Activated T-cell treated with anti-CD3 and anti-CD28 coated beads for 24 hours (primary cell): ENCODE results near the gene PTRHD1.
"Not testable (repeated sequence)": the region's sequence is repeated elsewhere in the genome, so short reads cannot be mapped to it uniquely, and the experiment has no call there.

ENCODE experiments used
- DNase-seq: peaks from one replicate; pipeline ENCODE4 v3.0.0-alpha.2; 2020; ENCODE audit warnings: low read depth

The PTRHD1 gene

DNA sequence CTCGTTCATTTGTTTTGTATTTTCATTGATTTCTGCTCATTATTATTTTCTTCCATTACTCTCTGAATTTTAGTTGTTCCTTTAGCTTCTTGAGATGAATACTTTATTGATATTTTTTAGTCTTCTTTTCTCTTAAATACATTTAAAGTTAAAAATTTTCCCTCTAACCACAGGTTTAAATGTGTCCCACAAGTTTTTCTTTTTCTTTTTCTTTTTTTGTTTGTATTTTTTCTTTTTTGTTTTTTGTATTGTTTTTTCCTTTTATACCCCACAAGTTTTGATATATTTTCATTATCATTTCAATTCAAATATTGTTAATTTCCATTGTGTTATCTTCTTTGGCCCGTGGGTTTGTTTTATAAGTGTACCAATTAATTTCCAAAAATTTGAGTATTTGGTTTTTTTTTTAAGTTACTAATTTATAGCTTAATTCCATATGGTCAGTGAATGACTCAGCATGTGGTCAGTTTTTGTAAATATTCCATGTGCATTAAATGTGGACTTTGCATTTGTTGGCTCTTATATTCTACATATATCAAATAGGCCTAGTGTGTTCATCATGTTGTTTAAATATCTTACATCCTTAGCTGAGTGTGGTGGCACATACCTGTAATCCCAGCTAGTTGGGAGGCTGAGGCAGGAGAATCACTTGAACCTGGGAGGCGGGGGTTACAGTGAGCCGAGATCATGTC is 16.3 kb upstream of the PTRHD1 start:
- no peak for DNase-seq

DNA sequence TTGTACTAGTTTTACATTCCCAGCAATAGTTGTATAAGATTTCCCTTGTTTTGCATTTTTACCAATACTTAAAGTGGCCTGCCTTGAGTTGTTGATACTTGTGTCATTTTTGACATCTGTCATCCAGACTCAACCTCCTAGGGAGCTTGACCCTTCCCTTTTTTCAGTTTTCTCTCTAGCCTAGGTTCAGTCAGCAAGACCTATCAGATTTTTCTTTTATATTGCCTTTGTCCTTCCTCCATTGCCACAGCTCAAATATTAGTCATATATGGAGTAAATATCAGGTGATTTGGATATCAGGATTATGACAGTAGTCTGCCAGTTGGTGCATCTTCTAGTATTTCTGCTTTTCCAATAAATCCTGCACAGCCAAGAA is 13.5 kb upstream of the PTRHD1 start:
- DNase-seq = no peak

DNA sequence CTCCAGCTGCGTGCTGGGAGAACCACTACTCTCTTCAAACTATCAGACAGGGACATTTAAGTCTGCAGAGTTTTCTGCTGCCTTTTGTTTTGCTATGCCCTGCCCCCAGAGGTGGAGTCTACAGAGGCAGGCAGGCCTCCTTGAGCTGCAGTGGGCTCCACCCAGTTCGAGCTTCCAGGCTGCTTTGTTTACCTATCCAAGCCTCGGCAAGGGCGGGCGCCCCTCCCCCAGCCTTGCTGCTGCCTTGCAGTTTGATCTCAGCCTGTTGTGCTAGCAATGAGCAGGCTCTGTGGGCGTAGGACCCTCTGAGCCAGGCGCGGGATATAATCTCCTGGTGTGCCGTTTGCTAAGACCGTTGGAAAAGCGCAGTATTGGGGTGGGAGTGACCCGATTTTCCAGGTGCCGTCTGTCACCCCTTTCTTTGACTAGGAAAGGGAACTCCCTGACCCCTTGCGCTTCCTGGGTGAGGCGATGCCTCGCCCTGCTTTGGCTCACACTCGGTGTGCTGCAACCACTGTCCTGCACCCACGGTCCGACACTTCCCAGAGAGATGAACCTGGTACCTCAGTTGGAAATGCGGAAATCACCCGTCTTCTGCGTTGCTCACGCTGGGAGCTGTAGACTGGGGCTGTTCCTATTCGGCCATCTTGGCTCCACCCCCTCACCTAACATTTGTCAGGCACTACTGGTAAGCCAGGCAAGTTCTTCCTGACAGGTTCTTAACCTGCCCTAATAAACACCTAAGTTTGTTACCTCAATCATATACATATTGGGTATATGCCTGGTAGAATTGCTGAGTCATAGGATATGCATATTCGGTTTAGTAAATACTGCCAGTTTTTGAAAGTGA is 12.8 kb upstream of the PTRHD1 start:
- DNase-seq = not testable (repeated sequence)

DNA sequence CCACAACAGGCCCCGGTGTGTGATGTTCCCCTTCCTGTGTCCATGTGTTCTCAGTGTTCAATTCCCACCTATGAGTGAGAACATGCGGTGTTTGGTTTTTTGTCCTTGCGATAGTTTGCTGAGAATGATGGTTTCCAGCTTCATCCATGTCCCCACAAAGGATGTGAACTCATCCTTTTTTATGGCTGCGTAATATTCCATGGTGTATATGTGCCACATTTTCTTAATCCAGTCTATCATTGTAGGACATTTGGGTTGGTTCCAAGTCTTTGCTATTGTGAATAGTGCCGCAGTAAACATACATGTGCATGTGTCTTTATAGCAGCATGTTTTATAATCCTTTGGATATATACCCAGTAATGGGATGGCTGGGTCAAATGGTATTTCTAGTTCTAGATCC is 7.3 kb upstream of the PTRHD1 start:
- DNase-seq = not testable (repeated sequence)

DNA sequence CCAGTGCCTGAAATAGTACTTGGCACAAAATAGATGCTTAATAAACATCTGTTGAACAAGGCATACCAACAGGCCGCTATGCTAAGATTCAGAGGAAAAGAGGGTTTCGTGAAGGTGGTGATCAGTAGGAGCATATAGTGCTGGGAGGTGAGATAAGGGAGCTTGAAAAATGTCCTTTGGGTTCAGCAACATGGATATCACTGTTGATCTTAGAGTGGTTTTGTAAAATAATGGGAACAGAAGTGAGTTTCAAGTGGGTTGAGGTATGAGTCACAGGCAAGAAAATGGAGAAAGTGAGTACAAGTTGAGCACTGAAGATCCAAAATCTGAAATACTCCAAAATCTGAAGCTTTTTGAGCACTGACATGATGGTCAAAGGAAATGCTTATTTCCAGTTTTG is 4.5 kb upstream of the PTRHD1 start:
- DNase-seq = no peak

DNA sequence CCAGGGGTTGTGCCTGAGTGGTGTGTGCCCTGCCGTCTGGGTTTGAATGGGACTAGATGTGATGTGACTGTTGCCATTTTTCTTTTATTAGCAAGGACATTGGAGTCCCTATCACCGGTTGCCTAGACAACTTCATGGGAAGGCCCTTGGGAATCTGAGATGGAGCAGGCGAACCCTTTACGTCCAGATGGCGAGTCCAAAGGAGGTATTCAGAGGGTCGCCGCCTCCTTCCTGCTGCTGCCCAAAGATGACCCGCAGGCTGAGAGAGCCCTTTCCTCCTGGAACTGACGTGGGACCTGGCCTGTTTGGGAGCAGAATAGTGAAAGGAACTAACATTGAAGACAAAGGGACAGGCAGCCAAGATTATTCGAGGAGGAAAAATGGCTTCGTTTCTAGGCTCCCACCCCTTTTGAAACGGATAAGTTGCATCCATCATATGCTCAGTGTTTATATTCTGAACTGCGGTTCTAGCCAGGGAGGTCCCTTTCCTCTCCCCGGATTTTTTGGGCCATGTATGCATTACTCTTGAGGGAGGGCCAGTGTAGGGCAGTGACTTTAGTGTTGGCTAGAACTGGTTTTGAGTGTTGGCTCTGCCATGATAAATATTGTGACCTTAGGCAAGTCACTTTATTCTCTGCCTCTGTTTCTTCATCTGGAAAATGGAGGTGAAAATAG is 707 bp upstream of the PTRHD1 start:
- DNase-seq = no peak

DNA sequence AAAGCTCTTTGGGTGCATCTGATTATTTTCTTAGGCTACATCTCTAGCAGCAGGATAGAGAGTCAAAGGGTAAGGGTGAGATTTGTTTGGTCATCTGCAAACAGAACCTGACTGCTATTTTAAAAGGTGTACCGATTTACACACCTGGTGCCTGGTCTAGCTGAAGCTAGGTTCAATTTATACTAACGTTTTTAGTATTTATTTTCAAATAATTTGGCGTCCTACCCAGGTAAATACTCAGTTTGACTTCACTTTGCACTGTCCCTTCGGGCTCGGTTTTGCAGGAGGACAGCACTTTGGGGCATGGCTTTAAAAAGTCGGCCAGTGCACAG is 683 bp downstream of the PTRHD1 start:
- no peak for DNase-seq

DNA sequence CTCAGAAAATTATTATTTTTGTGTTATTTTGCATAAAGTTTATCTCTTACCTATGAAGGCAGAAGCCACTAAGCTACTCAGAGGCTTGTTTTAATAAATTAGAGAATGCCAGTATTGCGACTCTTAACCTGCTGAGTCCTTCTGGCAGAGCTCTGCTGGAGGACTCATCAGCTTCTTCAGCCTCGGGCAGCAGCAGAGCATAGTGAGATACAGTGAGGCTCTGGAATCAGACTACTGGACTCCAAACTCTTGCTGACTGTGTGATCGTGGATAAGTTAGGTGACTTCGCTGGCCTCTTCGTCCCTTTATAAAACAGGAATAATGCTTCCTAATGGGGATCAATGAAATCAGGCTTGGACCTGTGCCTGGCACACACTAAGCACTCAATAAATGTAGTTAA is 1.7 kb downstream of the PTRHD1 start:
- no peak for DNase-seq

DNA sequence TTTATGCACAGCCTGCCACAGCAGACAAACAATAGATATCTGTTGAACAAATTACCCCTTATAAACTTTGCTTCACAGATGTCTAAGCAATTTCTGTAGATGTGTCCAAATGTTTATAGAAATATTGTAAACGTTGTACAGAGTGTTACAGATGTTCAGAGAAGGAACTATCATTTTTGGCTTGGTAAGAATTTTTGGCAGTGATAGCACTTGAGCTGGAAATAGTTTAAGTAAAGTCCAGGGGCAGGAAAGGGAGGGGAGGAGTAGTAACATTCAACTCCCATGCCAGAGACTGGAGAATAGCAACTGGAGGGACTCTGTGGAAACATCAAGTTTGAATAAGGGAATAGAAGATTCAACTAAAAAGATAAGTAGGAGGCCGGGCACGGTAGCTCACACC is 4.4 kb downstream of the PTRHD1 start:
- no peak for DNase-seq

DNA sequence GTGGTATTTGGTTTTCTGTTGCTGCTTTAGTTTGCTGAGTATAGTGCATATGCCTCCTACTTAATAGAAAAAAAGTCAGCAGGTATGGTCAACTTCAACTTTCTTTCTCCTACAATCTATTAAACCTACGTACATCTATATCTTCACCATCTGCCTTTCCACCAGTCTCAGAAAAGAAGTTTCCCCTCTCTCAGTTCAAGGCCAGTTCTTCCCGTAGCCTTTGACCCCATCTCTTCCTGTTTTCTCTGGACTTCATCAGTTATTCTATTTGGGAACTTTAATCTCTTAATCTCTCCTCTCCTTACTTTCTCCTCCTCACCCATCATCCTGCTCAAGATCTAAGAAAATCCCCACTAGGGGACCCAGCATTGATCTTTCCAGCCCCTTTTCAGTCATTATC is 5.7 kb downstream of the PTRHD1 start:
- DNase-seq = no peak

DNA sequence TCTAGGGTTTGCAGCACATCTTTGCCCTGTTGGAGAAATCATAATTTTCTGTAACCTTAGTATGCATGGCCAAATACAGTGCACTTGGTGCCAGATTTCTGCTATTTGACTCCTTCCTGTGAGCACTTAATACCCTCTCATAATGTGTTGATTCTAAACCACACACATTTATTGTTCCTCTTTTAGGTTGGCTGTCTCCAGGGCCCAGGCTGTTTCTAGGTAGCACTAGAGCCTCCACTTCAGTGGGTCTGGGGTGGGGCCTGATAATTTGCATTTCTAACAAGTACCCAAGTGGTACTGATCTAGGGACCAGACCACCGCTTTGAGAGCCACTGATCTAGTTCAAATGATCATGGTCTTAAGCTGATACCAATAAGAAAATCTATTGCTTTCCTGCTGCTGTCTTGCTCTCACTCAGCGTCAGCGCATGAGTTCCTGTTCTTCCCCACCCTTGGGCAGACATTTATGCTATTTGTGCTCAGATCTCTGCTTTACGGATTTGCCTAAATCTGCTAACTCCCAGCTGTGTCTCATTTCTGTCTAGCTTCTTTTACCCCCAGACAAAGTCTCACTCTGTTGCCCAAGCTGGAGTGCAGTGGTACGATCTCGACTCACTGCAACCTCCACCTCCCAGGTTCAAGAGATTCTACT is 7.4 kb downstream of the PTRHD1 start:
- DNase-seq = no peak

DNA sequence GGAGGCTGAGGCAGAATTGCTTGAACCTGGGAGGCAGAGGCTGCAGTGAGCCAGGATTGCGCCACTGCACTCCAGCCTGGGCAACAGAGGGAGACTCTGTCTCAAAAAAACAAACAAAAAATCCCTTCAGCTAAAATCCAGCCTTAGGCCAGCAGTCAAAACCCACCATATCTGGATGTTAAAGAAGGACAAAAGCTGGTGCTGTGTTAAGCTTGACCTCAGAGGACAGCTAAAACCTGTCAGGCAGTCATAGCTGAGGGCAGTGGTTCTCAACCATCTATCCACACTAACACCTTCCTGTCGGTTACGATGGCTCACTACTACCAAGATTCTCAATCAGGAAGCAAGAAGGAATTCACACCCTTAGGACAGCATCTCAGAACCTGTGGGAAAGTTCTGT is 9.6 kb downstream of the PTRHD1 start:
- no peak for DNase-seq

DNA sequence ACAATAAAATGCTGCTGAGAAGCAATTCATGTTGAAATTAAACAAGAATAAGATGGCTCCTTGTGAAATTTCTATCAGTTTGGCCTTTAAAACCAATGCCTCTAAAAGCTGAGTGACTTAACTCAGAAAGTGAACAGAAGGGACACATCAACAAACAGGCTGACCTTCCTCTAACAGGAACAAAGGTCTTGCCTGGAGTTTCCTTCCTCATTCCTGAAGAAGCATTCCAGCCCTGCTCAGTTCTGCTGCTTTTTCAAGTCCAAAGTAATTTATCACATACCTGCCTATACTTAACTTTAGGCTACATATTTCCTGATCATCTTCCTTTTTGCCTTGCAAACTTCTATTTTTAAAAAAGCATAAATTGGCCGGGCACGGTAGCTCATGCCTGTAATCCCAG is 14.1 kb downstream of the PTRHD1 start:
- DNase-seq = no peak

DNA sequence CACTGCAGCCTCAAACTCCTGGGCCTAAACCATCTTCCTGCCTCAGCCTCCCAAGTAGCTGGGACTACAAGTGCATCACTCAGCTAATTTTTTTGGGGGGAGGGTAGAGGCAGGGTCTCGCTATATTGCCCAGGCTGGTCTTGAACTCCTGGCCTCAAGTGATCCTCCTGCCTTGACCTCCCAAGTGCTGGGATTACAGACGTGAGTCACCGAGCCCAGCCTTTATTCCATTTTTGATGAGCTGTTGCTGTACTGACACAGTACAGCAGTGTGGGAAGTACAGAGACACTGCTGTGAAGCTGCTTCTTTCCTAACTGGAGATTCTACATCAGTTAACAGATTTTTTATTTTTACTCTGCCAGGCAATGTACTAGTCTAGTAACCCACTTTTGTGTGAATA is 18.8 kb downstream of the PTRHD1 start:
- DNase-seq = no peak

DNA sequence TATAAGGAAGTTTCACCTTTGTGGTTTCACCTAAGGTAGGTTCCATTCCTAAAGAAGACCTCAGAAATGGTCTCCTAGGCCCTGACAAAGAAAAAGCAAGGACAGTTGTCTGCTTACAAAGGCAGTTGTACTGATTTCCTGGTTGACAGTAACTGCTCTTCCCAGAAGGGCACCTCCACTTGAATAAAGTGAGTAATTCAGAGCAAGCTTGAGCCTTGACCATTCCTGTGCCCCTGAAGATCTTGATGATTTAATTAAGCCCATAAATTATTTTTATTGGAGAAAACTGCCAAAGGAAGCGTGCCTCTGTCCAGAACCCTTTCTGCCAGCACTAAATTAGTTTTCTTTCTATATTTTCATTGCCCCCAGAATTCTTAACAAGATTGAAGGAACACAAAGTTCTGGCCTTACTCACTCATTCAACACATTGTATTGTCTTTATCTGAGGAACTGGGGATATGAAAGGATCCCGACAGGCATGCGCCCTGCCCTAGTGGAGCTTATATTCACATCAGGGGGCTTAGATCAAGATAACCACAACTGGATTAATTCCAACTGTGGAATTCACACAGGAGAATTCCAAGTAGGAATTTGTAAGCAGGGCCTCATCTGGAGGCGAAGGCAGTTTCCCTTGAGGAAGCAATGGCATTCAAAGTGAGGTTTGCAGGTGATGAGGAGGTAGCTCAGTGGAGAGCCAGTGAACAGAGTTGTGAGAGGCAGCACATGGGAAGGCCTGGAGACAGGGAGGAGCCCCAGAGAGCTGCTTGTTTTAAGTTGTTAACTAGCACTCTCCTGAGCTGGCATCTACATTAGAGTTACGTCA is 21.2 kb downstream of the PTRHD1 start:
- no peak for DNase-seq

DNA sequence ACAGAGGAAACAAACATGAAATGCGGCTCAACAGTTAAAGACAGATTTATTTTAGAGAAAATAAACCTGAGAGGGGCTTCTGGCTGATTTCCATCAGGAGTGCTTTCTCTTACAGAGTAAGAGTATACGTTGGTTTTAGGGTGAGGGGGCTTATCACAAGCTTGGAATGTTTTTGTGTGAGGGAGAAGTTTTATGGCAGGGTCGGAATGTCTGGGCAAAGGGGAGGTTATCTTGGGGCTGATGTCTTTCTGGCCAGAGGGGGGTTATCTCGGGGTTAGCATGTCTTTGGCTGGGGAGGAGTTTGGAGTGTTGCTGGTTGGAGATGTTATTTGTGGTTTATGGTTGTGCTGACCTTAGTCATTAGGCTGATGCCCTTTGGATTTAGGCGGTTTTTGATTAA is 22.1 kb downstream of the PTRHD1 start:
- no peak for DNase-seq

DNA sequence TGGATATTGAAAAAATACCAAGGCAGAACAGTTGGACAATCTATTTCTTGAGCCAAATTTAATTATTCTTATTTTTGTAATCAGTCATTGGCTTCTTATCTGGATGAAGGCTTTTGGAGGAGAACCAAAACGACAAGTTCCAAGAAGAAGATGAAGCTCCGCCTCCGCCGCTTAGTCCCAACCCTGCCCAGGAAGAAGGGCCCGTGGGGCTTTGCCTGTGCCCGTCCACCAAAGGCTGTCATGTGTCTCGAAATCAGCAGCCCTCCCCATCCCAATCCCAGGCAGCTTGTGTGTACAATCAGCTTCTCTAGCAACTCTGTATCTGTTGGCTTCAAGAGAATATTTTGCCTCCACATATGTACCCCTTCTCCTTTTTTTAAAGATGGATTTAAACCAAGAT is 24.6 kb downstream of the PTRHD1 start:
- no peak for DNase-seq

DNA sequence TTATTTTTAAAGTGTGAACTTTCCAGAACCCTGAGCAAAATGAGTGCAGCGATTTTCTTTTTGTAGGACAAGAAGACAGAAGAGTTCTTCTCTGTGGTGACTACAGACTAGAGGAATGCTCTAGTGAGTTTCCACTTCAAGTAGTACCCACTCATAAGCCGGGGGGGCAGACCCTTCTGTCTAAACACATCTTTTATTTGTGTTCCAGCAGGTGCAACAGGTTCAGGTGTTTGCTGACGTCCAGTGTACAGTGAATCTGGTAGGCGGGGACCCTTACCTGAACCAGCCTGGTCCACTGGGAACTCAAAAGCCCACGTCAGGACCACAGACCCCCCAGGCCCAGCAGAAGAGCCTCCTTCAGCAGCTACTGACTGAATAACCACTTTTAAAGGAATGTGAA is 25.2 kb downstream of the PTRHD1 start:
- DNase-seq = no peak

DNA sequence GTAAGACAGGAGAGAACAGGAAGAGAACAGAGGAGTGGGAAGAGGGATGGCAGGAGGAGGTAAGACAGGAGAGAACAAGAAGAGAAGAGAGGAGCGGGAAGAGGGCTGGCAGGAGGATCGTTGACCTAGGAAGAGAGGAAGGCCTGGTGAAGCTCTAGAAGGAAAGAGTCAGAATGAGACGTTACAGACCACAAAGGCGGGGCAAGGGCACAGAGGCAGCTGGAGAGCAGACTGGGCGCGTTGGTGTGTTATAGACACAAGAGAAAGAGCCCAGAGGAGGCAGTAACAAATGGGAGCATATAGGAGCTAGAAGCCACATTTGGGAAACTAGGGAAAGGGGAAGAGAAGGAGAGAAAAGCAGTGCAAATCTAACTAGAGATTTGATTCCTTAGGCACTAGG is 26.6 kb downstream of the PTRHD1 start:
- DNase-seq = no peak

DNA sequence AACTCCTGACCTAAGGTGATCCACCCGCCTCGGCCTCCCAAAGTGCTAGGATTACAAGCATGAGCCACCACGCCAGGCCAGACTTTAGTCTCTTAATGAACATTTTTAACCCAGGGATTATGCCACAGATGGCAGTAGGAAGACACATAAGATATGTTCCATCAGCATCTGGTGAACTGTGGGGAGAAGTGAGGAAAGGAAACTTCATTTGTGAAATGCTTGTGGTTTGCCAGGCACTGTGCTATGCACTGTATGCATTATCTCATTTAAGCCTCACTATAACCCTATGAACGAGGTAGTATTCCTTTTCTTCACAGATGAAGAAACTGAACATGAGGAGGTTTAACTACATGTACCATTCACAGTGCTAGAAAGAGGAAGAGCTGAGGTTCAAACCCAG is 29.3 kb downstream of the PTRHD1 start:
- DNase-seq = no peak

DNA sequence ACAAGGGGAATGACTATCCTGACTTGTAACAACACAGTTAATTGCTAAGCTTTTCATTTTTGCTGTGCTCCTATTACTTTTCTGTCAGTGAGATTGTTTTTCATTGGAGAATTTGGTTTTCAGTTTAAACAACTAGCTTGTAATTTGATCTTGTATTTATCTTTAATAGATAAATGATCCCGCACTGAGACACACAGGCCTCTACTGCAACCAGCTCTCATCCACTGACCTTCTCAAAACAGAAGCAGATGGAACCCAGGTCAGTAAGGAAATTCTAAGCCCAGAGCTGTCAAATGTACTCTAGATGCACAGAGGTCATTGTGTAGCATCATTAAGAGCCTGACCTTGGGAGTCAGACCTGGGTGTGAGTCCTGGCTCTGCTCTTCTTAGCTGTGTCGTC is 30.7 kb downstream of the PTRHD1 start:
- no peak for DNase-seq

DNA sequence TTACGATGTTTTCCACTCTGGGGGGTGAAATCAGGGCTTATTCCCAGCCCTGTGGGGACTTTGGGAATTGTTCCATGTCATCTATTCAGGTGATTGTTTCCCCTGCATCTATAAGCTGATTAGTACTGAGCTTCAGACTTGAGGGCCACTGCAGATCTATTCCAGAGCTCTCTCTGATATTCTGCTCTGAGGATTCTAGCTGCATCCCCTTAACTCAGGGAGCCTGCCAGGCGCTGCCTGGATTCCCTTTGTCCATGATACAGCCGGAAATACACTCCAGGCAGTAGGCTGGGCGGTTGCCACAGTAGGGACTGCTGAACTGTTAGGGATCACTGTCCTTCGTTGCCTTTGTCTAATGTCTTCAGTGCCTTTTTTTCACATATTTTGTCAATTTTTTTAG is 31.3 kb downstream of the PTRHD1 start:
- DNase-seq = no peak
